Effector memory CD4-positive, alpha-beta T cell (primary cell): Measurements from ENCODE around the gene LRP1-AS.

Source experiments
- DNase-seq, 3 donors: peaks; one replicate each; pipeline ENCODE4 v3.0.0-alpha.2; 2020
- H3K27ac ChIP-seq: 2 replicates; pipeline ENCODE4 v1.7.0; 2013; ENCODE audit warnings: mild to moderate bottlenecking, low read length, moderate library complexity; ENCODE audit not compliant: insufficient read depth, poor library complexity, severe bottlenecking
- H3K27me3 ChIP-seq: replicated peaks from 2 replicates; pipeline ENCODE4 v1.7.0; 2013; ENCODE audit warnings: mild to moderate bottlenecking, low read length; ENCODE audit not compliant: insufficient read depth, control insufficient read depth, poor library complexity, severe bottlenecking
- H3K36me3 ChIP-seq: 2 replicates; pipeline ENCODE4 v1.7.0; 2013; ENCODE audit warnings: mild to moderate bottlenecking, low read length, moderate library complexity; ENCODE audit not compliant: control insufficient read depth, insufficient read depth
- H3K4me1 ChIP-seq: 2 replicates; pipeline ENCODE4 v1.7.0; 2013; ENCODE audit warnings: low read length, mild to moderate bottlenecking; ENCODE audit not compliant: control insufficient read depth, insufficient read depth, poor library complexity, severe bottlenecking
- H3K4me3 ChIP-seq: 2 replicates; pipeline ENCODE4 v1.7.0; 2013; ENCODE audit warnings: low read length, low read depth, mild to moderate bottlenecking; ENCODE audit not compliant: insufficient read depth, poor library complexity, severe bottlenecking
- H3K9me3 ChIP-seq: 2 replicates; pipeline ENCODE4 v1.7.0; 2013; ENCODE audit warnings: mild to moderate bottlenecking, low read length, moderate library complexity; ENCODE audit not compliant: control insufficient read depth

LRP1-AS gene

GRCh38 chr12:57131896-57132744 is 15.3 kb downstream of the LRP1-AS start:
- no peak for DNase-seq
- Histone ChIP-seq H3K9me3 (no peaks in the 10 kb centered on the region), H3K36me3 (no peaks in the 10 kb centered on the region), H3K27ac (no peak overlapping the region), H3K4me3 (no peak overlapping the region), H3K4me1 (peaks cover 12% of the 10 kb centered on the region), H3K27me3 (no peaks in the 10 kb centered on the region)

- no peak for DNase-seq
- H3K27ac ChIP-seq = no peak overlapping the region
- H3K4me3 ChIP-seq = no peak overlapping the region
- H3K9me3 ChIP-seq = no peaks in the 10 kb centered on the region
- no peaks in the 10 kb centered on the region for H3K36me3 ChIP-seq
- H3K27me3 ChIP-seq = no peaks in the 10 kb centered on the region
- H3K4me1 ChIP-seq = peaks cover 14% of the 10 kb centered on the region
Measured at GRCh38 chr12:57130941-57131340, 16.5 kb downstream of the LRP1-AS start.

- H3K36me3 ChIP-seq = no peaks in the 10 kb centered on the region
- H3K27ac ChIP-seq = no peak overlapping the region
- H3K4me1 ChIP-seq = peaks cover 14% of the 10 kb centered on the region
- H3K27me3 ChIP-seq = no peaks in the 10 kb centered on the region
- H3K4me3 ChIP-seq = no peak overlapping the region
- DNase-seq = no peak
- H3K9me3 ChIP-seq = no peaks in the 10 kb centered on the region
Measured at GRCh38 chr12:57129889-57130288, 17.5 kb downstream of the LRP1-AS start.

GRCh38 chr12:57129321-57129842 is 18.0 kb downstream of the LRP1-AS start:
- H3K36me3 ChIP-seq = no peaks in the 10 kb centered on the region
- no peak overlapping the region for H3K27ac ChIP-seq
- H3K4me1 ChIP-seq = peaks cover 14% of the 10 kb centered on the region
- DNase-seq = no peak
- no peaks in the 10 kb centered on the region for H3K27me3 ChIP-seq
- H3K9me3 ChIP-seq = no peaks in the 10 kb centered on the region
- H3K4me3 ChIP-seq = no peak overlapping the region

GRCh38 chr12:57128519-57129247 is 18.7 kb downstream of the LRP1-AS start:
- Histone ChIP-seq H3K9me3 (no peaks in the 10 kb centered on the region), H3K4me3 (peak overlapping the region; percentile 85), H3K4me1 (peaks cover 14% of the 10 kb centered on the region), H3K27me3 (no peaks in the 10 kb centered on the region), H3K27ac (no peak overlapping the region), H3K36me3 (no peaks in the 10 kb centered on the region)
- no peak for DNase-seq

GRCh38 chr12:57127726-57128518 is 19.5 kb downstream of the LRP1-AS start, which contains the start of gene LRP1:
Gene LRP1, plus strand, starts transcription at chr12:57128483. Its CDS starts 482 bp downstream, at chr12:57128965.
- Histone ChIP-seq H3K4me3 (peak within 1 kb of the TSS; percentile 85), H3K27me3 (no peaks in the 10 kb centered on the region), H3K36me3 (no peaks in the 10 kb centered on the region), H3K4me1 (peaks cover 14% of the 10 kb centered on the region), H3K27ac (peak within 1 kb of the TSS; percentile 65), H3K9me3 (no peaks in the 10 kb centered on the region)
- peak; percentile 68 to 74 (median 70) for DNase-seq

- Histone ChIP-seq H3K36me3 (no peaks in the 10 kb centered on the region), H3K27ac (no peak overlapping the region), H3K4me1 (peaks cover 14% of the 10 kb centered on the region), H3K4me3 (peak overlapping the region; percentile 85), H3K9me3 (no peaks in the 10 kb centered on the region), H3K27me3 (no peaks in the 10 kb centered on the region)
- DNase-seq = peak; percentile 9 to 61 (median 16)
Measured at GRCh38 chr12:57127101-57127725, 20.2 kb downstream of the LRP1-AS start.

- no peaks in the 10 kb centered on the region for H3K27me3 ChIP-seq
- no peak overlapping the region for H3K27ac ChIP-seq
- no peak overlapping the region for H3K4me3 ChIP-seq
- H3K9me3 ChIP-seq = no peaks in the 10 kb centered on the region
- H3K36me3 ChIP-seq = no peaks in the 10 kb centered on the region
- H3K4me1 ChIP-seq = peaks cover 14% of the 10 kb centered on the region
- DNase-seq = no peak
Measured at GRCh38 chr12:57126561-57126960, 20.9 kb downstream of the LRP1-AS start.

- no peak for DNase-seq
- H3K36me3 ChIP-seq = no peaks in the 10 kb centered on the region
Measured at GRCh38 chr12:57126061-57126460, 21.4 kb downstream of the LRP1-AS start.

More at GRCh38 chr12:57126061-57126460, 21.4 kb downstream of the LRP1-AS start:
- Histone ChIP-seq H3K27me3 (no peaks in the 10 kb centered on the region), H3K27ac (no peak overlapping the region), H3K4me1 (peaks cover 14% of the 10 kb centered on the region), H3K9me3 (no peaks in the 10 kb centered on the region), H3K4me3 (no peak overlapping the region)
